T-helper 2 cell treated with Interferon-gamma antibody and Interleukin-4, amounts not matched to agents 100 ng/mL and 5 ng/mL, for 36 hours (primary cell): ENCODE measurements around the gene RCAN2. TPM values are rescaled to one million over a fixed set of nuclear protein-coding genes. Genes with fewer than 3 reads are reported as not detected.

Source experiments
- intact Hi-C: fragments of 100-400 bp; cut with micrococcal nuclease; formaldehyde crosslinking; loops from one replicate; pipeline ENCODE4 v1.15.1; 2023
- total RNA-seq: library from RNA; stranded (reverse); gene quantifications from 2 replicates; pipeline ENCODE4 v1.2.3, GENCODE V29; 2022

RCAN2 gene
- total RNA-seq, 1 donor from 2014 or later = not detected

DNA sequence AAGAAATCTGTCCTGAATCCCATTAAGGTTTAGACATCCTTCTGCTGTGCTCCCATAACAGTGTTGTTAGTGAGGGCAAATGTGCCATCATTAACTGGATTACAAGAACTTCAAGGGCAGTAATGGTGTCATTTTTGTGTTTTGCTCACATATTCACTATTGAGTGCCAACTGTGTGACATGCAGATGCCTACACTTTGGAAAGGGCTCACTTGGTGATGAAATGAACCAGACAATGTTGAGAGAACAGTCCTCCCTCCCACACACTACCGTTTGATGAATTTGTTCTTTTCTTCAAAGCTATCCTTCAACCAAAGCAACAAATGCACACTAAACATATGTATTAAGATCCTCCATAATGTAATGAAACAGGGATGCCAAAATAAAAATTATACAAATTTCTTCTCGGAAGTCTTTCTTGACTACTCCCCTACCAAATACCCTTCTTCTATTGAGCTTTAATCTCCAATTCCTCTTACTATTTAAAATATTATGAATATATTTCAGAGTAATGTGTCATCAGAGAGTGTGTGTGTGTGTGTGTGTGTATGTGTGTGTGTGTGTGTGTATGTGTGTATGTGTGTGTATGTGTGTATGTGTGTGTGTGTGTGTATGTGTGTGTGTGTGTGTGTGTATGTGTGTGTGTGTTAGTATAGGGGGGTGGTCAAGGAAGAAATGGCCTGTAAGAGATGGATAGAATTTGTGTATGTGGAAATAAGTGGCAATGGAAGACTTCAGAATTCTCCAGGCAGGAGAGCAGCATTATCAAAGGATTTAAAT is 228.1 kb downstream of the RCAN2 start:
- intact Hi-C loops = no loop called here

DNA sequence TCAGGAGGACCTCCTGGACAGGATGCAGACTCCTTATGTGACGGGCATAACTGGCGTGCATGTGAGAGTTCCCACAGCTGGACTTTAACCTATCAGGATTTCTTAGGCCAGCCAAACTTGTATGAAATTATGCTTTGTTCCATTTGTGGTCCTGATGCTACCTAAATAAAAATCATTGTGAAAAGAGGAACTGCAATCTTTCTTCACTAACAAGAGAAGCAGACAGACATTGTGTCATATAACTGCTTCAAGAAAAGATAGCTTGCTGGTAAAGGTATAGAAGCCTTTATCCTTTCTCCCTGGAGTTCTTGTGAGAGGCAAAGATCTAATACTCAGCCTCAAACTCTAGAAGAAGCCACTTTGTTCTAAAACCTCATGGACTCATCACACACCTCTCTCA is 233.0 kb downstream of the RCAN2 start:
- intact Hi-C loops = no loop called here

DNA sequence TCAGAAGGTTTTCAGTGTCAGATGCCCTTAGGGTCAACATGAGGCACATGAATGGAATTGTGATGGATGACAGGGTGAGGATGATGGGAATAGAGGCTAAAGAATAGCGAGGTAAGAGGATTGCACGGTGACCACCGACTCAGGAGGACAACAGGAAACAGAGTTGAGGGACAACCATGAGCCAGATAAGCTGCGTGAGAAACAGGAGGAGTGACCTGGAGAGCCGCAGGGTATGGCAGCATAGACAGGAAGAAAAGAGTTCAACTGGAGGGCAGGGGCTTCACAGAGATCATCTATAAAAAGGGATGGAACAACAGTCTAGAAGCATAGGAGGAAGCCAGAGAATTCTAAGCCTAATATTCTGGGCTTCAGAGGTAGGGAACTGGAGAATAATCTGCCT is 235.7 kb downstream of the RCAN2 start:
- intact Hi-C loops = no loop called here

DNA sequence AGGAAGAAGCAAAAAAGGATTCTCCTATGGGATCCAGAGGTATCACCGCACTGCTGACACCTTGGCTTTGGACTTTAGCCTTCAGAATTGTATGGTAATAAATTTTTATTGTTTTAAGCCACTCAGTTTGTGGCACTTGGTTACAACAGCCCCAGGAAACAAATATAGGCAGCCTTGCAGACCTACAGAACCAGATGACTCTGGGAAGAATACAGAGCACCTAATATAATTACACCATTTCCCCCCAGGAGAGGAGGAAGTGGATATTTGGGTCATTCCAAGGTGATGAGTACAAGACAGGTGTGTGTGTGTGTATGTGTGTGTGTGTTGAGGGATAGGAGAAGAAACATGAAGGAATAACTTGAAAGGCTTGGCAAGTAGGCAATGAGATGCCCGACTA is 236.3 kb downstream of the RCAN2 start:
- intact Hi-C loops = no loop called here

DNA sequence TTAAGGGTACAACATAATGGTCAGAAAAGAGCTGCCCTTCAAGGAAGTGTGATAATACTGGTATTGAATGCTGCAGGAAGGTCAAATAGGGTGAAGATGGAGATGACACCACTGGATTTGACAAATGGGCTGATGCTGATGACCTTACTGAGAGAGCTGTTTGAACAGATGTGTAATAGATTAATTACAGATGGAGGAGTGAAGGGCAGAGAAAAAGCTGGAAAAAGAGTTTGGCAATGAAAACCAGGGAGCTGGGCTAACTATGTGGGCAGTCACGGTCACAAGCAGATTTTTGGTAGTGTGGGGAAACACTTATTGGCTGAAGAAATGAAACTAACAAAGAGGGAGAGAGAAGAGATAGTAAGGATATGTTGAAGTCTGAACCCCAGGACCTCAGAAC is 236.9 kb downstream of the RCAN2 start:
- intact Hi-C loops = no loop called here

DNA sequence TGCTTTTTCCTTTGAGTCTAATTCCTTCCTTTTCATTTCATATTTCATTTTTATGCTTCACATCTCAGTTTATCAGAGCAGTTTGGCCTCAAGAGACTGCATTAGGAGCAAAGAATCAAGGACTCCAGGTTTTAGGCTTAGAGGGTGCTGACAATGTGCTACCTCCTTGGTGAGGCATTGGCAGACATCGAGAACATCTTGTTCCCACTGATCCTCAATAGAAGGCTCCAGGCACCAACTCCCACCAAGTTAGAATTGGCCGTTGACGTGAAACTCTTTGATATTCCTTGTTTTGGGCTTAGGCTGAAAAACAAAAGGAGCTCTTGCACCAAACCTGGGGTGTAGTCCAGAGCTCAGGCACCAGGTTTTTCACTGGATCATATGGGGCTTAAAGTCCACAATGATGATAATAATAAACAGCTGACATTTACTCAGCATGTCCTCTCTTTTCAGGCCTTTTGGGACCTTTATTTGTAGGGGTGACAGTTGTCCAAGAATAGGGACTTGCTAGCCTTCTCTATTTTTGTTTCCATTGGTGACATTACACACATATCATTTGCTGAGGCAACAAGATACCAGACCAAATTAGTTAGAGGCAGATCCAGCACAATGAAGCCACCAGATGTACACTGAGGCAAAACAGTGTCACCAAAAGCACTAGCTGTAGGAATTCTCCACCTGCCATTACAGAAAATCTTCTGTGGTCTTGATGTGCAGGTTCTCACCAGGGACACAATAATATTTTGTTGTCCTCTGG is 239.5 kb downstream of the RCAN2 start:
- intact Hi-C loops = no loop called here

DNA sequence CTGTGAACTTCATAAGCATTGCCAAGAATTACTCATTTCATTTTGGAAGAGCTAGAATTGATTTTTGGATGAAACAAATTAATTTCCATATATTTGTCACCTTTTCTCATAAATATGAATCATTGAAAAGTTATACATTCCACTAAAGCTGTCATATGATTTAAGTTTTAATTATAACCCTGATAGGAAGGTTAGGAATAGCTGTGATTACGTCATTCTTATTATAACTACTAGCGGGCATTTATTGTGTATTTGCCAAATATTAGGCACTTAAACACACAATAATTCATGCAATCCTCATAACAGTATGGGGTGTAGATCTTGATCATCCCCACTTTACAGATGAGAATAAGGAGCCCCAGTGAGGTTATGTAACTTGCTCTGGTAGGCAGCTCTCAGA is 243.1 kb downstream of the RCAN2 start:
- intact Hi-C loops = no loop called here

DNA sequence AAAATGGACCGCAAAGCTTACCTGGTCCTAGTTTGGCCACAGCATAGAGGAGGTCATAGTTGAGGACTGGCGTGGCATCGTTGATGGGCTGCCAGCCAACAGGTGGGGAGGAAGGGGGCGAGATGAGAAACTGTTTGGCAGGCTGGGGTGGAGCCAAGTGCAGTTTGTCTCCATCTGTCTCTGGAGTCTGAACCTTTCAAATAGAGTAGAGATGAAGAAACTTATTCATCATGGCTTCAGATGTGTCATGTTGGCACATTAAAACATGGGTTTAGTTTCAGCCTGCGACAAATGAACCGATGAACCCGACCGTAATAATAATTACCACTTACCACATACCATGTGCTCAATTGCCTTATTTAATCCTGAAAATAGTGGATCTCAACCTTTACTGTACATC is 244.5 kb downstream of the RCAN2 start:
- intact Hi-C loops = no loop called here

DNA sequence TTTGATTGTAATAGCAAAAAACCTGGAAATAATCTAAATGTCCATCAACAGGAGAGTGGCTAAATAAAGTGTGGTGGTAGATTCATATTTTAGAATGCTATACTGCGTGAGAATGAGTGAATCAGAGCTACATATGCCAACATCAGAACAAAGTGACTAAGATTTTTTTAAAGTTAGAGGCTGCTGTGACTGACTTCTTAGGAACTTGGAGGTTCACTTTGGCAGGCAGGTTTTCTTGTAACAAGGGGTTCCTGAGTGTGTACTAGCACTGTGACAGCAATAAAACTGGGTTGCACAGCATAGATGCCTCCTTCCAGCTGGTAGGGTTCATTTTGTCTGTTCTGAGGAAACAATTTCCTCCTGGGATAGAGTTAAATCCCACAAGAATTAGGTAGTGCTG is 245.2 kb downstream of the RCAN2 start:
- intact Hi-C loops = no loop called here

DNA sequence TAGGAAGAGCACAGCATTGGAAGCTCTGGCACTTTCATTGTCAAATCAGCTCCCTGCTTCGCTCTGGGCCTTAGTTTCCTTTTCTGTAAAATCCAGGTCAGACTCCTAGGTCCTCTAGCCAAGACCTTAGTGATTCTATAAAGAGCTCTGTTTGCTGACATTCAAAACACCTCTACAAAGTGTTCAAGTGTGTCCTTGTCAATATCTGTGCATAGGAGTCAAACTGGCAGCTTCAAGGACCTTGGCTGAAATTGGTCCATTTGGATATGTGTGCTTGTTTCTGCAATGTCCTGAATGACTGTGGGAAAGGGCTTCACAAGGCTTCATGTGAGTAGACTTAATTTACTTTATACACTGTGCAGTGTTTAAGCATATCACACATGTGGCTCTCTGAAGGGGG is 246.6 kb downstream of the RCAN2 start:
- intact Hi-C loops = no loop called here

DNA sequence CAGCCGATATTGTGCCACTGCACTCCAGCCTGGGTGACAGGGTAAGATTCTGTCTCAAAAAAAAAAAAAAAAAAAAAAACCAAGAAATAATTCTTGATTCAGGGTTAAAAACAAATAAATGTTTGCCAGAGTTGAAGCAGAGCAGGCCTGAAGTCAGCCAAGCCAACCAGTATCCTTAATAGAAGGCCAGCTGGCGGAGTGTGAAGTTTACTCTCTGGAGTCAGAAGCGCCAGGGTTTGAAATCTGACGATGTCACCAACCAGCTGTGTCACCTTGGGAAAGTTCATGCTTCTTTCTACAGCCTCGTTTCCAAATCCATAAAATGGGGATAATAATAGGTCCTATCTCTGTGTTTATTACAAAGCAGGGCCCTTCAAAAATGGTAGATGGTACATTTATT is 247.5 kb downstream of the RCAN2 start:
- intact Hi-C loops = no loop called here

DNA sequence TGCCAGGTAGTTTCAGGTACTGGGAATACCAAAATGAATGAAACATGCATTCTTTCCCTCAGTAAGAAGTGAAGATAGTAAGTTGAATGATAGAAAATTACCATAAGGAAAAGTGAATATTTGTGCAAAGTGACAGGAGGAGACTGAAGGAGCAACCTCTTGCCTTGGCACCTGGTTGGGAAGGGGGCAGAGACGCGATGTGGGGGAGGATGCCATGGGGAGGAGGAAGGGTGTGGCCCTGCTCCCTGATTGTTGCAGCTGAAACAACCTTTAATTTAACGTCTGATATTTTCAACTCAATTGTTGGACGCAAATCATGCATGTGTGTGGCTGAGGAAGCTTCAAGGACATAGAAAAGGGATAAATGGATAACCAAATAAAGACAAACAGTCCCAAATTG is 248.3 kb downstream of the RCAN2 start:
- intact Hi-C loops = no loop called here

DNA sequence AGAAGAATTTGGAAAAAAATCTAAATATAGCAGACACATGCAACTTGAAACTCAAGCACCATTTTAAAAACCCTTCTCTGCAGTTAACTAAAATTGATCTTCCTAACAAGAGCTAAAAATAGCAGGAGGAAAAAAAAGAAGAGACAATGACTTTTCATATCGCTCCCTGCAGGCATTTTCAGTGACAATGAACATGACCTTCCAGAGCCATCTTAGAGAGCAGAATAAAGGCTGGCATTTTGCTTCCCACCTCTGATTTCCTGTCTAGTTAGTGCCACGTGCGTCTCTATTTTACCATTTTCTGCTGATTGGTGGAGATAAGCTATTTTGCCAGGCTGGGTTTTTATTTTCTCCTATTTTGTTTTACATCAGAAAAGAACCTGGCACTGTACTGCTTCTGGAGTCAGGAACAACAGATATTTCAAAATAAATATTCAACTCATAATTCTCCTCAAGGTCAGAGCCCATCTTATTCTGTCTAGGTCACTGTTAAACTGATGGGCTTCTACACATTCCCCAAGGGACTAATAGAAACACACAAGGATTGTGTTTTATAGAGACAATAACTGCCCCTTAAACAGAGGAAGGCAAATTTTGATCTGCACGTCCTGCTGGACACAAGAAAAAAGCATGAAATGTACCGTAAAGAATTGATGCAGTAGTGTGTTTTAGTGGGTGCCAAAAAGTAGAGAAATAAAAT is 250.2 kb downstream of the RCAN2 start:
- intact Hi-C loops = no loop called here

DNA sequence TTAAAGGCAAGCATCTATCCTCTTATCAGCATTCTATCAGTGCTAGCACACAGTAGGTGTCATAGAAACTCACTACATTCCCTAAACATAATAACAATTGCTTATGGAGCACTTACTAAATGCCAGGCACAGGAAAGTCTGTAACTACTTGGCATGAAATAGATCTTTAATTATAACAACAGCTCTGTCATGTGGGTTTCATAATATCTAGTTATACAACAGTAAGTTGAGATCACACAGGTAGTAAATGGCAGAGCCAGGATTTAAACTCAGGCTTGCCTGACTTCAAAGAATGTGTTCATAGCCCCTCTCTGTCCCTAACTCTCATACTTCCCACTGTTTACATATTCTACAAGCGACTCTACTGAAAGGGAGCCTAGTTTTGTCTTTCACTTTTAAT is 254.5 kb downstream of the RCAN2 start:
- intact Hi-C loops = no loop called here

DNA sequence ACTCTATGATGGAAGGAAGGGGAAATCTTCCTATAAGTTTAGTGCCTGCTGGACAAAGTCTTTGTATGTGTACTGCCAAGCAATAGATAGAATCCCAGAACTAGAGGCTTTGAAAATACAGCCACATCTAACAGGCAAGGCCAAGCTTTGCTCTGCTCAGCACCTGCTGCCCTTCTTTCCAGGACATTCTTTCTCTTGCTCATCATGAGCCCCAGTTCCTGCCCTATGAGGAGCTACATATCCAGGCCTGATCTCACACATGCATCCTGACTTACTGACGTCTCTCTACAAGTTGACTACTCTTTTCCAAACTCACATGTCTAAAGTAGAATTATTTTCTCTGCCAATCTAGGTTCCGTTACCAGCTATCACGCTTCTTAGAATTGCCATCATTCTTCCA is 256.0 kb downstream of the RCAN2 start:
- intact Hi-C loops = no loop called here

DNA sequence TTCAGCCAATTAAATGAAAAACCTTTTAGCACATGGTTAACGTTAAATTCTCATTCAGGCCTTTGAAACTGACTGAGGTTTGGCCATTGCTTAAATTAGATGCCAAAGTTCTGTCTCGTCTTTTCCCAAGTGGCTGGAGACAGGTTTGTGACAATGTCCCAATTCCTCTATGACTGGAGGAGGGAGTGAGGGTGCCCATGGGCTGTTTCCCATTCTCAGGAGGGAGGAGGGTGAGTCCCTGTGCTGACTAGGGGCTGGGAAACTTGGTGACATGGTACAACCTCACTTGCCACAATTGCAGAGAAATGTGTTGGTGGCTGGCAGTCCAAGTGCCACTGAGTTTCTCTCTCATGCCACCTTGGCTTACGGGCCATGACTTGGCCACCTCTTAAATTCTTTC is 256.5 kb downstream of the RCAN2 start:
- intact Hi-C loops = no loop called here

DNA sequence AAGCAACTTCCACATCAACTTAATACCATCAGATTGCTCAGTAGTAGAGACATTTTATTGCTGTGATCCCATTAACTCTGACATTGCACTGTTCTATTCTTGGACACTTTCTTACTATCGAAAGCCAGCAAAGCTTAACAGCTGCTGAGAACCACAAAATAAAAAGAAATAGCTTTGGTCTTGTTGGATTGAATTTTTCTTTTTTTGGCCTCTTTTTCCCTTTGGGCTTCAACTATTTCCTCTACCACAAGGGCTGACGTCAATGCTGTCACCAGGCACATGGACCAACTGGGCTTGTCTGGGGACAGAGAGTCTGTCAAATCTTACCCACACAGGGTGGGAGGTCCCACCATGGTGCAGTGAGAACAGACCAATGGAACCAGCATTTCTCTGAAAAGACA is 257.1 kb downstream of the RCAN2 start:
- intact Hi-C loops = no loop called here

DNA sequence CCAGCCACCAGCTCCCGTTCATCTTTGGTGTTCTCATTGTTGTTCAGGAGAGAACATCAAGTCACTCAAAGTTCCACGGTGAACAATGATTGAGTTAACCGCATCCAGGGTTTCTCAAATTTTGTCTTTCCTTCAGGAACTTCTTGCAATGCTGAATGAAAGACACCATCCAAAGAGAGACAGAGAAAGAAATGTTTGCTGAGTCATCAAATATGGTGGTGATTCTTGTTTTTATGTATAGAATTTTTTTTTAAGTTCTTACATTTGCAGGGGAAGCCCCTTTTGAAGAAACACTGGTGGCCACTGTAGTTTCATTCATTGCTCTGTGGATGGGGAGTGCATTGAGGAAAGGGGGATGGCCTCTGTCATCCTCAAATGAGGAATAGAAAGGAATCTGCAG is 258.1 kb downstream of the RCAN2 start:
- intact Hi-C loops = no loop called here

DNA sequence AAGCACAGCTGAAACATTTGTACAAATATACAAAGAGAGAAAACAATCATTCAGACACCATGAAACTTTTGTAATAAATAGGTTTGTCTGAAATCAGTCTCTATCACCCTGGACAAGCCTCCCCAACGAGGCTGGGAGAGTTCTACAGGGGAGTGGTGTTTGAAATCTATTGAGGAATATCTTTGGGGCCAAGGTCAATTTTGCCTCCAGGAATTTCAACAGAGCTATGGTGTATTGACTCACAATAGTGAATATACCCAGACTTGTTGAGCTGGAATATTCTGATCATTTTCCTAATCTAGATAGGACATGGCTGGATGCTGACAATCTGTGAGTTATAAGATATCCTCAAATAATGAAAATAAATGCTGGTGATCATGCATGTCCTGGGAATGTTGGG is 269.0 kb downstream of the RCAN2 start:
- intact Hi-C loops = loop anchor here (2.0 kb wide), 1 partner anchor 405 kb away; no protein-coding TSS in a partner anchor

DNA sequence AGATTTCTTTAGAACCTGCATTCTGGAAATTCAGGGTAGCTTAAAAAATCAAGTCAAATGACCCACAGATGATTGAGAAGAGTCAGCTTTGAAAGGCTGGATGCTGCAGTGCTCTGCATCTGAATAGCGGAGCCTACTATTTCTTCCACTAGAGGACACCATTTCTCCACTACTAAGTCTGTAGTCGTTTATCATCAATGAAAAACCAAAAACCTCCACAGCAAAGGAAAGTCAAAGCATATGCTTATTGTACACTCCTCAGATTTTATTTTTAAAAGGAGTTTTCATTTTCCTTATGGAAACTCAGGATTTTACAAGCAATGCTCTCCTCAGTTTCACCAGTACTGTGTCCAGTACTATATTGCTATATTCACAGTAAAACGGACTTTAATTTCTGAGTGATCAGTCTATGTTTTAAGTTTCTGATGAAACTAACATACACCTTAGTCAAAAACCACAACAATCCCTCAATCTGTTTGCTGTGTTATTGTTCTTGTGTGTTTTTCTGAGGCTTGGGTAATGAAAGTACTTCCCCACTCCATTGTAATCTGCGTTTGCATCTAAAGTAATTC is 269.9 kb downstream of the RCAN2 start:
- intact Hi-C loops = loop anchor here (1.0 to 2.0 kb wide), 2 partner anchors 131 to 189 kb away; no protein-coding TSS in a partner anchor

DNA sequence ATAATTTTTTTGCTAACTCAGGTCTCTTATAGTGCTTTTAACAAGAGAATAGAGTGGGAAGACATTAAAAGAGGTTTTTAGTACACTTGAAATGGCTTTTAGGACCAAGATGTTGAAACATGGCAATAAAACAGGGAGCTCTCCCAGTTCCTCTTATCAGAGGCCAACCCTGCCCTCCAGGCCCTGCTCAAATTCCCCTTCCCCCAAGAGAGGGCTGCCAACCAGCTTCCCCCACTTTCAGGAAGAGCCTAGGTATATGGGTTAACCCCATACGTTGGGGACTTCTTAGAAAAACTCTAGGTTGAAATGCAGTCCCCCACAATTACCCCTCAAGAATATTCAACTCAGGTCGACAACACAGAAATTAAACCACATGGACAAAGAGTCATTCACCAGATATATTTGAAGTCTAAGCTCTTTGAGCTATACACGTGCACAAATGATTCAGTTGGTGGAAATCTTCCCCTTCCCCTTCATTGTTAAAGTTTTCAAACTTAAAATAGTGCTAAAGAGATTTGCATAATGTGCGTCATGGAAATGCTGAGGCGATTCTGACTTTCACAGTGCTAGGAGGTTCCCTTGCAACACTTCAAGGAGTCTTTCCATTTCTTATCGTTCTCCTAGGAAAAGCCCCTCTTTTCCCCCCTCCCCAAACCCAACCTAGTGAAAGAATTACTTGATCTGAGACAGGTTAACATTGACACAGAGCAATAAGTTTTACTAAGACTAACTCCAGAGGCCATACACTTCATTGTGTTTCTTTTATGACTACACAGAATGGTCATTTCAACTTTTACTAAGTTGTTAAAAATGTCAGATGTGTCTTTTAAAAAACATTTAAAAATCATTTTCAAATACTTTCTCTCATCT is 270.7 kb downstream of the RCAN2 start:
- intact Hi-C loops = loop anchor here (1.0 to 2.0 kb wide), 2 partner anchors 130 to 190 kb away; no protein-coding TSS in a partner anchor
